HepG2 (cell line): ENCODE measurements around the gene ESPNL. TPM values are rescaled to one million over a fixed set of nuclear protein-coding genes. Genes with fewer than 3 reads are reported as not detected.
A peak's percentile ranks its signal among the peaks of the same experiment; 100 is the strongest.

Experiments
- ARNT ChIP-seq: fragments of 450-650 bp; IDR thresholded peaks from 2 replicates; pipeline ENCODE4 v1.6.1; 2017
- CC2D1A ChIP-seq: sonication (generic); formaldehyde crosslinking; IDR thresholded peaks from 2 replicates; pipeline ENCODE4 v1.8.1; 2023; ENCODE audit warnings: mild to moderate bottlenecking, missing genetic modification reagents
- ESRRA ChIP-seq: sonication (generic); formaldehyde crosslinking; IDR thresholded peaks from 2 replicates; pipeline ENCODE4 v1.5.1; 2020; ENCODE audit warnings: mild to moderate bottlenecking, low read depth, missing genetic modification reagents
- FUBP1 ChIP-seq: sonication (generic); formaldehyde crosslinking; IDR thresholded peaks from 2 replicates; pipeline ENCODE4 v1.5.1; 2020; ENCODE audit warnings: missing genetic modification reagents, mild to moderate bottlenecking, borderline replicate concordance
- HDAC6 ChIP-seq: fragments of 200-600 bp; sonication (generic); IDR thresholded peaks from 2 replicates; pipeline ENCODE4 v1.7.0; 2017; ENCODE audit warnings: mild to moderate bottlenecking, antibody characterized with exemption, low read length, low read depth
- HNRNPL ChIP-seq: fragments of 200-400 bp; formaldehyde crosslinking; IDR thresholded peaks from 2 replicates; pipeline ENCODE4 v1.6.1; 2017; ENCODE audit warnings: mild to moderate bottlenecking, low read depth, low read length
- HOXA9 ChIP-seq: sonication (generic); formaldehyde crosslinking; IDR thresholded peaks from 2 replicates; pipeline ENCODE4 v1.8.1; 2022; ENCODE audit warnings: missing genetic modification reagents, mild to moderate bottlenecking, moderate library complexity, borderline replicate concordance
- IRX3 ChIP-seq: sonication (generic); formaldehyde crosslinking; IDR thresholded peaks from 2 replicates; pipeline ENCODE4 v1.8.1; 2023; ENCODE audit warnings: mild to moderate bottlenecking, low read depth, missing genetic modification reagents, borderline replicate concordance
- LCORL ChIP-seq, 2 experiments: fragments of 450-650 bp in 1 of 2; sonication (generic) in 1 of 2; formaldehyde crosslinking in 1 of 2; IDR thresholded peaks; 2 replicates each; pipeline versions ENCODE4 v1.5.0 to v1.6.1; 2017 to 2020; ENCODE audit warnings: antibody characterized with exemption in 1 of 2, missing genetic modification reagents in 1 of 2
- MTF2 ChIP-seq: sonication (generic); formaldehyde crosslinking; IDR thresholded peaks from 2 replicates; pipeline ENCODE4 v1.5.0; 2020; ENCODE audit warnings: missing genetic modification reagents, borderline replicate concordance
- SKIL ChIP-seq: sonication (generic); formaldehyde crosslinking; IDR thresholded peaks from 2 replicates; pipeline ENCODE4 v1.8.0; 2022; ENCODE audit warnings: missing genetic modification reagents, mild to moderate bottlenecking, moderate library complexity, borderline replicate concordance
- SRSF9 ChIP-seq: fragments of 200-400 bp; formaldehyde crosslinking; IDR thresholded peaks from 2 replicates; pipeline ENCODE4 v1.6.1; 2018; ENCODE audit warnings: borderline replicate concordance, mild to moderate bottlenecking, low read depth, low read length; ENCODE audit not compliant: insufficient read depth, poor library complexity, severe bottlenecking
- ZBTB8A ChIP-seq: sonication (generic); formaldehyde crosslinking; IDR thresholded peaks from 2 replicates; pipeline ENCODE4 v1.4.0; 2020; ENCODE audit warnings: mild to moderate bottlenecking, low read depth, missing genetic modification reagents, borderline replicate concordance
- ZNF224 ChIP-seq: sonication (generic); formaldehyde crosslinking; IDR thresholded peaks from 2 replicates; pipeline ENCODE4 v1.5.0; 2020; ENCODE audit warnings: mild to moderate bottlenecking, missing genetic modification reagents
- ZNF230 ChIP-seq: sonication (generic); formaldehyde crosslinking; IDR thresholded peaks from 2 replicates; pipeline ENCODE4 v1.4.0; 2020; ENCODE audit warnings: mild to moderate bottlenecking, missing genetic modification reagents
- ZNF619 ChIP-seq: sonication (generic); formaldehyde crosslinking; IDR thresholded peaks from 2 replicates; pipeline ENCODE4 v1.4.0; 2020; ENCODE audit warnings: mild to moderate bottlenecking, missing genetic modification reagents
- ZNF646 ChIP-seq: sonication (generic); formaldehyde crosslinking; IDR thresholded peaks from 2 replicates; pipeline ENCODE4 v1.9.0; 2021; ENCODE audit warnings: mild to moderate bottlenecking, missing genetic modification reagents
- ZNF713 ChIP-seq: sonication (generic); formaldehyde crosslinking; IDR thresholded peaks from 2 replicates; pipeline ENCODE4 v1.4.0; 2020; ENCODE audit warnings: mild to moderate bottlenecking, missing genetic modification reagents
- ZNF780A ChIP-seq: sonication (generic); formaldehyde crosslinking; IDR thresholded peaks from 2 replicates; pipeline ENCODE4 v1.8.0; 2022; ENCODE audit warnings: mild to moderate bottlenecking, missing genetic modification reagents, moderate library complexity
- ZSCAN9 ChIP-seq: IDR thresholded peaks from 2 replicates; pipeline ENCODE4 v1.6.1; 2016; ENCODE audit warnings: borderline replicate concordance
- polyA plus RNA-seq, 8 experiments: library from polyadenylated mRNA; depleted of rRNA in 3 of 8; stranded (reverse) in 7 of 8; unstranded in 1 of 8; fragments of >200 nt; fragmentation: Illumina TruSeq in 4 of 8; extraction: Trizol in 4 of 8; gene quantifications; 2 replicates each; pipeline versions ENCODE4 v1.2.1 to v1.2.3, GENCODE V29; 2011 to 2016; ENCODE audit warnings: low read depth in 4 of 8, missing spikeins in 1 of 8, mixed read lengths in 1 of 8; ENCODE audit not compliant: insufficient read depth in 1 of 8
- total RNA-seq, 5 experiments: library from RNA; depleted of rRNA; stranded (reverse); fragments of >200 nt; fragmentation: Illumina TruSeq; extraction: Trizol; gene quantifications; 2 replicates each; pipeline ENCODE4 v1.2.3, GENCODE V29; 2016; ENCODE audit warnings: low read depth in 1 of 5

ESPNL gene
- total and polyA plus RNA-seq, 2 of the 13 experiments (the other 11 are each of a cell fraction or from before 2014, with no cell fraction given), result 0.45 to 0.80 TPM

GRCh38 chr2:238126775-238127164 is 26.6 kb downstream of the ESPNL start (continued):
- TF ChIP-seq SKIL, result peak; percentile 30; the same call in 1 of the 2 replicates
- no peak for TF ChIP-seq SRSF9
- TF ChIP-seq IRX3 (CRISPR knock-in tag), result no peak
- 0 out of 2 replicates have a peak, but pooled peaks have one; percentile 13 for TF ChIP-seq ZNF619 (CRISPR knock-in tag)
- no peak for TF ChIP-seq ZSCAN9 (CRISPR knock-in tag)
- TF ChIP-seq ARNT, result 0 out of 2 replicates have a peak, but pooled peaks have one; percentile 1
- peak; percentile 76; the same call in 1 of the 2 replicates for TF ChIP-seq MTF2 (CRISPR knock-in tag)
- TF ChIP-seq ESRRA, result no peak
- TF ChIP-seq ZNF646 (CRISPR knock-in tag), result peak; percentile 99
- no peak for TF ChIP-seq ZBTB8A (CRISPR knock-in tag)
- no peak for TF ChIP-seq CC2D1A
- 0 out of 2 replicates have a peak, but pooled peaks have one; percentile 56 for TF ChIP-seq HOXA9
- no peak for TF ChIP-seq HNRNPL
- 0 out of 2 replicates have a peak, but pooled peaks have one; percentile 21 for TF ChIP-seq FUBP1 (CRISPR knock-in tag)
- TF ChIP-seq LCORL (IDR thresholded peaks at IDR 0.05), result peak; percentile 5; the same call in 1 of the 2 replicates
- no peak for TF ChIP-seq LCORL (CRISPR knock-in tag; IDR thresholded peaks at IDR 0.05)
- no peak for TF ChIP-seq ZNF224 (CRISPR knock-in tag)
- no peak for TF ChIP-seq ZNF230 (CRISPR knock-in tag)
- no peak for TF ChIP-seq ZNF713 (CRISPR knock-in tag)
- TF ChIP-seq ZNF780A (CRISPR knock-in tag), result 0 out of 2 replicates have a peak, but pooled peaks have one; percentile 24
- TF ChIP-seq HDAC6, result no peak
